Keratinocyte (primary cell): Measurements from ENCODE around the gene MCEE.

Experiments used
- EZH2 ChIP-seq: IDR thresholded peaks from one replicate; pipeline ENCODE4 v1.6.1; 2012; ENCODE audit warnings: inconsistent platforms, mild to moderate bottlenecking, low read length, moderate library complexity
- TF ChIP-seq, protein P1 (sequence below), 3 experiments: IDR thresholded peaks in 1 of 3; conservative IDR thresholded peaks in 1 of 3; optimal IDR thresholded peaks in 1 of 3; 2 replicates in 2 of 3; 3 replicates in 1 of 3; pipeline versions ENCODE3 to v1.5.1; 2011; ENCODE audit warnings: low read length in 3 of 3, mild to moderate bottlenecking in 3 of 3, moderate library complexity in 2 of 3, control low read depth in 1 of 3, inconsistent platforms in 1 of 3; ENCODE audit not compliant: insufficient read depth in 2 of 3; ENCODE audit errors: extremely low read depth in 1 of 3

DNA sequence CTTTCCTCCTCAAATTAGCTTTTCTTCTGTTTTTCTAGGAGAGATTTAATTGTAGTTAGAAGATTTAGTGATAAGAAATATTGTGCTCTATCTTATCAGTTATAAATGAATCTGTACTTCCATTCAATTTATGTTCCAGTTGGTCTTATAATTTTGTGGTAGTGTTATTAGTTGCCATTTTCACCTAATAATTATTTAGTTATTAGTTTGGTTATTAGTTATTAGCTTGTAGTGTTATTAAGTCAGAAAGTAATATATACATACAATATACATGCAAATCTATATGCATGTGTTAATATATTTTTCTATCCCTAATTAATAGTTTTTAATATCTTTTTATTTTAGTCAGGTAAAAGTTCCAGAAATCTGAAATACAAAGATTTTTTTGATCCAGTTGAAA is 3.6 kb upstream of the MCEE start:
- TF ChIP-seq, protein P1, sequence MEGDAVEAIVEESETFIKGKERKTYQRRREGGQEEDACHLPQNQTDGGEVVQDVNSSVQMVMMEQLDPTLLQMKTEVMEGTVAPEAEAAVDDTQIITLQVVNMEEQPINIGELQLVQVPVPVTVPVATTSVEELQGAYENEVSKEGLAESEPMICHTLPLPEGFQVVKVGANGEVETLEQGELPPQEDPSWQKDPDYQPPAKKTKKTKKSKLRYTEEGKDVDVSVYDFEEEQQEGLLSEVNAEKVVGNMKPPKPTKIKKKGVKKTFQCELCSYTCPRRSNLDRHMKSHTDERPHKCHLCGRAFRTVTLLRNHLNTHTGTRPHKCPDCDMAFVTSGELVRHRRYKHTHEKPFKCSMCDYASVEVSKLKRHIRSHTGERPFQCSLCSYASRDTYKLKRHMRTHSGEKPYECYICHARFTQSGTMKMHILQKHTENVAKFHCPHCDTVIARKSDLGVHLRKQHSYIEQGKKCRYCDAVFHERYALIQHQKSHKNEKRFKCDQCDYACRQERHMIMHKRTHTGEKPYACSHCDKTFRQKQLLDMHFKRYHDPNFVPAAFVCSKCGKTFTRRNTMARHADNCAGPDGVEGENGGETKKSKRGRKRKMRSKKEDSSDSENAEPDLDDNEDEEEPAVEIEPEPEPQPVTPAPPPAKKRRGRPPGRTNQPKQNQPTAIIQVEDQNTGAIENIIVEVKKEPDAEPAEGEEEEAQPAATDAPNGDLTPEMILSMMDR (optimal IDR thresholded peaks at IDR 0.05 in 1 of 3, IDR thresholded peaks at IDR 0.05 in 1 of 3, conservative IDR thresholded peaks at IDR 0.05 in 1 of 3; ENCODE audit: extremely low read depth in 1 of 3, insufficient read depth in 2 of 3, low read length in 3 of 3) = no peak
- no peak for TF ChIP-seq EZH2
